GM23338 (cell line): ENCODE results near the gene ZBTB2.

Experiments used
- CREB1 ChIP-seq: fragments of 250-450 bp; sonication (Bioruptor Pico); IDR thresholded peaks from 2 replicates; pipeline ENCODE4 v1.5.0; 2020; ENCODE audit warnings: low read depth, mild to moderate bottlenecking, moderate library complexity
- CTCF ChIP-seq, 2 experiments: fragments of 200-600 bp in 1 of 2; sonication (generic) in 1 of 2; conservative IDR thresholded peaks; 2 replicates each; pipeline versions ENCODE4 v1.5.1 to v1.6.1; 2016 to 2017; ENCODE audit warnings: antibody characterized with exemption in 2 of 2, low read depth in 2 of 2, mild to moderate bottlenecking in 2 of 2, moderate library complexity in 1 of 2
- EZH2 ChIP-seq: fragments of 200-600 bp; sonication (generic); IDR thresholded peaks from one replicate; pipeline ENCODE4 v1.8.0; 2017; ENCODE audit warnings: antibody characterized with exemption, mild to moderate bottlenecking, low read depth; ENCODE audit not compliant: unreplicated experiment
- EZH2phosphoT487 ChIP-seq: fragments of 200-600 bp; sonication (generic); IDR thresholded peaks from one replicate; pipeline ENCODE4 v1.8.1; 2018; ENCODE audit warnings: antibody characterized with exemption; ENCODE audit not compliant: unreplicated experiment
- POLR2AphosphoS5 ChIP-seq: IDR thresholded peaks from 2 replicates; pipeline ENCODE4 v1.6.1; 2016; ENCODE audit warnings: antibody characterized with exemption, low read depth
- REST ChIP-seq: IDR thresholded peaks from one replicate; pipeline ENCODE4 v1.6.1; 2018; ENCODE audit warnings: antibody characterized with exemption; ENCODE audit not compliant: unreplicated experiment
- STAT1 ChIP-seq: IDR thresholded peaks from one replicate; pipeline ENCODE4 v1.6.1; 2016; ENCODE audit warnings: antibody characterized with exemption; ENCODE audit not compliant: unreplicated experiment
- ZNF331 ChIP-seq: fragments of 250-450 bp; sonication (Bioruptor Pico); IDR thresholded peaks from 2 replicates; pipeline ENCODE4 v1.5.0; 2020; ENCODE audit warnings: low read depth, mild to moderate bottlenecking, moderate library complexity

GRCh38 chr6:151370509-151371078 is 20.8 kb downstream of the ZBTB2 start:
- TF ChIP-seq REST (no peak), EZH2 (no peak), CTCF (conservative IDR thresholded peaks at IDR 0.05; ENCODE audit: low read depth in 2 of 2) (peak; percentile 36 to 43), POLR2AphosphoS5 (no peak), CREB1 (CRISPR knock-in tag) (no peak), EZH2phosphoT487 (no peak), ZNF331 (CRISPR knock-in tag) (no peak), STAT1 (no peak)
